GM23338 (cell line): Measurements from ENCODE around the gene DKK1.

Experiments
- CREB1 ChIP-seq: fragments of 250-450 bp; sonication (Bioruptor Pico); IDR thresholded peaks from 2 replicates; pipeline ENCODE4 v1.5.0; 2020; ENCODE audit warnings: low read depth, mild to moderate bottlenecking, moderate library complexity
- CTCF ChIP-seq, 2 experiments: fragments of 200-600 bp in 1 of 2; sonication (generic) in 1 of 2; conservative IDR thresholded peaks; 2 replicates each; pipeline versions ENCODE4 v1.5.1 to v1.6.1; 2016 to 2017; ENCODE audit warnings: antibody characterized with exemption in 2 of 2, low read depth in 2 of 2, mild to moderate bottlenecking in 2 of 2, moderate library complexity in 1 of 2
- ETS1 ChIP-seq: IDR thresholded peaks from 2 replicates; pipeline ENCODE4 v1.6.1; 2016; ENCODE audit warnings: antibody characterized with exemption
- EZH2 ChIP-seq: fragments of 200-600 bp; sonication (generic); IDR thresholded peaks from one replicate; pipeline ENCODE4 v1.8.0; 2017; ENCODE audit warnings: antibody characterized with exemption, mild to moderate bottlenecking, low read depth; ENCODE audit not compliant: unreplicated experiment
- EZH2phosphoT487 ChIP-seq: fragments of 200-600 bp; sonication (generic); IDR thresholded peaks from one replicate; pipeline ENCODE4 v1.8.1; 2018; ENCODE audit warnings: antibody characterized with exemption; ENCODE audit not compliant: unreplicated experiment
- JUNB ChIP-seq: IDR thresholded peaks from one replicate; pipeline ENCODE4 v1.6.1; 2016; ENCODE audit warnings: antibody characterized with exemption; ENCODE audit not compliant: unreplicated experiment
- POLR2AphosphoS5 ChIP-seq: IDR thresholded peaks from 2 replicates; pipeline ENCODE4 v1.6.1; 2016; ENCODE audit warnings: antibody characterized with exemption, low read depth
- STAT1 ChIP-seq: IDR thresholded peaks from one replicate; pipeline ENCODE4 v1.6.1; 2016; ENCODE audit warnings: antibody characterized with exemption; ENCODE audit not compliant: unreplicated experiment
- TF ChIP-seq, protein P1 (sequence below): IDR thresholded peaks from one replicate; pipeline ENCODE4 v1.6.1; 2018; ENCODE audit warnings: antibody characterized with exemption; ENCODE audit not compliant: unreplicated experiment

DNA sequence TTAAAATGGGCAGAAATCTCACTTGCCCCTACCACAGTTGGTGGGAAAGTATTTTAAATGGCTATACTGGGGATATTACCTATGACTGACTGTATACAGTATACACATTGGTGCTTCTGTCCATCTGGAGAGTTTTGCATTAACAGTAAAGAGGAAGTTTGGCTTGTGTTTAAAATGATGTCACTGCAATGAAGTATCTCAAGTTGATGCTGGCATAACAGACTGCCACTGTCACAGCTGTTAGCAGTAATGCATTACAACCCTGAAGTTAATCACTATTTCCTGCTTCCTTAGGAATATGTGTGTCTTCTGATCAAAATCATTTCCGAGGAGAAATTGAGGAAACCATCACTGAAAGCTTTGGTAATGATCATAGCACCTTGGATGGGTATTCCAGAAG, 1.9 kb downstream of the DKK1 start:
- TF ChIP-seq CTCF (conservative IDR thresholded peaks at IDR 0.05; ENCODE audit: low read depth in 2 of 2) = no peak
- TF ChIP-seq ETS1 = no peak
- TF ChIP-seq, protein P1, sequence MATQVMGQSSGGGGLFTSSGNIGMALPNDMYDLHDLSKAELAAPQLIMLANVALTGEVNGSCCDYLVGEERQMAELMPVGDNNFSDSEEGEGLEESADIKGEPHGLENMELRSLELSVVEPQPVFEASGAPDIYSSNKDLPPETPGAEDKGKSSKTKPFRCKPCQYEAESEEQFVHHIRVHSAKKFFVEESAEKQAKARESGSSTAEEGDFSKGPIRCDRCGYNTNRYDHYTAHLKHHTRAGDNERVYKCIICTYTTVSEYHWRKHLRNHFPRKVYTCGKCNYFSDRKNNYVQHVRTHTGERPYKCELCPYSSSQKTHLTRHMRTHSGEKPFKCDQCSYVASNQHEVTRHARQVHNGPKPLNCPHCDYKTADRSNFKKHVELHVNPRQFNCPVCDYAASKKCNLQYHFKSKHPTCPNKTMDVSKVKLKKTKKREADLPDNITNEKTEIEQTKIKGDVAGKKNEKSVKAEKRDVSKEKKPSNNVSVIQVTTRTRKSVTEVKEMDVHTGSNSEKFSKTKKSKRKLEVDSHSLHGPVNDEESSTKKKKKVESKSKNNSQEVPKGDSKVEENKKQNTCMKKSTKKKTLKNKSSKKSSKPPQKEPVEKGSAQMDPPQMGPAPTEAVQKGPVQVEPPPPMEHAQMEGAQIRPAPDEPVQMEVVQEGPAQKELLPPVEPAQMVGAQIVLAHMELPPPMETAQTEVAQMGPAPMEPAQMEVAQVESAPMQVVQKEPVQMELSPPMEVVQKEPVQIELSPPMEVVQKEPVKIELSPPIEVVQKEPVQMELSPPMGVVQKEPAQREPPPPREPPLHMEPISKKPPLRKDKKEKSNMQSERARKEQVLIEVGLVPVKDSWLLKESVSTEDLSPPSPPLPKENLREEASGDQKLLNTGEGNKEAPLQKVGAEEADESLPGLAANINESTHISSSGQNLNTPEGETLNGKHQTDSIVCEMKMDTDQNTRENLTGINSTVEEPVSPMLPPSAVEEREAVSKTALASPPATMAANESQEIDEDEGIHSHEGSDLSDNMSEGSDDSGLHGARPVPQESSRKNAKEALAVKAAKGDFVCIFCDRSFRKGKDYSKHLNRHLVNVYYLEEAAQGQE = no peak
- no peak for TF ChIP-seq EZH2
- TF ChIP-seq POLR2AphosphoS5 = no peak
- TF ChIP-seq JUNB = no peak
- no peak for TF ChIP-seq CREB1
- TF ChIP-seq STAT1 = no peak
- no peak for TF ChIP-seq EZH2phosphoT487
